GM18858 (cell line): Measurements from ENCODE around the gene DOCK1.

Experiments used
- ATAC-seq: cut with Tn5 transposase; IDR thresholded peaks from one replicate; pipeline ENCODE4 v1.9.1; 2021; ENCODE audit not compliant: unreplicated experiment

DOCK1 gene

GRCh38 chr10:127003032-127003685 is 97.9 kb downstream of the DOCK1 start:
- ATAC-seq: no peak

GRCh38 chr10:127006453-127006852 is 101.2 kb downstream of the DOCK1 start:
- ATAC-seq: no peak

- no peak for ATAC-seq
Measured at GRCh38 chr10:127009366-127009765, 104.1 kb downstream of the DOCK1 start.

GRCh38 chr10:127011174-127011573 is 105.9 kb downstream of the DOCK1 start:
- no peak for ATAC-seq

- ATAC-seq: no peak
Measured at GRCh38 chr10:127012071-127012768, 107.0 kb downstream of the DOCK1 start.

GRCh38 chr10:127012769-127013152 is 107.5 kb downstream of the DOCK1 start:
- no peak for ATAC-seq

GRCh38 chr10:127013211-127013656 is 108.0 kb downstream of the DOCK1 start:
- no peak for ATAC-seq

GRCh38 chr10:127013691-127014473 is 108.7 kb downstream of the DOCK1 start:
- no peak for ATAC-seq

- no peak for ATAC-seq
Measured at GRCh38 chr10:127014671-127015070, 109.4 kb downstream of the DOCK1 start.

- ATAC-seq: no peak
Measured at GRCh38 chr10:127015373-127015772, 110.1 kb downstream of the DOCK1 start.

- no peak for ATAC-seq
Measured at GRCh38 chr10:127016331-127016730, 111.1 kb downstream of the DOCK1 start.

GRCh38 chr10:127017541-127018297 is 112.5 kb downstream of the DOCK1 start:
- no peak for ATAC-seq

- no peak for ATAC-seq
Measured at GRCh38 chr10:127018298-127018650, 113.0 kb downstream of the DOCK1 start.

GRCh38 chr10:127018766-127019165 is 113.5 kb downstream of the DOCK1 start:
- no peak for ATAC-seq

- no peak for ATAC-seq
Measured at GRCh38 chr10:127020260-127020659, 115.0 kb downstream of the DOCK1 start.

GRCh38 chr10:127021801-127022200 is 116.6 kb downstream of the DOCK1 start:
- ATAC-seq: no peak

- no peak for ATAC-seq
Measured at GRCh38 chr10:127024685-127025435, 119.6 kb downstream of the DOCK1 start.

- ATAC-seq: no peak
Measured at GRCh38 chr10:127027786-127028185, 122.6 kb downstream of the DOCK1 start.

- no peak for ATAC-seq
Measured at GRCh38 chr10:127028556-127028955, 123.3 kb downstream of the DOCK1 start.

GRCh38 chr10:127029061-127029460 is 123.8 kb downstream of the DOCK1 start:
- ATAC-seq: no peak
